Loucy (cell line): Measurements from ENCODE around the gene AGBL3.
A peak's percentile ranks its signal among the peaks of the same experiment; 100 is the strongest.

Experiments used
- H2AFZ ChIP-seq: fragments of 200-600 bp; sonication (generic); 2 replicates; pipeline ENCODE4 v1.6.0; 2016; ENCODE audit warnings: antibody characterized with exemption, mild to moderate bottlenecking, low read length, moderate library complexity
- H3F3A ChIP-seq: fragments of 200-600 bp; 2 replicates; pipeline ENCODE4 v1.6.0; 2016; ENCODE audit warnings: antibody characterized with exemption, low read depth, mild to moderate bottlenecking
- H3K27me3 ChIP-seq: fragments of 200-600 bp; sonication (generic); 2 replicates; pipeline ENCODE4 v1.6.1; 2014; ENCODE audit warnings: low read length, mild to moderate bottlenecking; ENCODE audit not compliant: insufficient read depth, poor library complexity, severe bottlenecking
- H3K36me3 ChIP-seq: fragments of 200-600 bp; sonication (generic); 2 replicates; pipeline ENCODE4 v1.6.1; 2016; ENCODE audit warnings: low read length; ENCODE audit not compliant: insufficient read depth
- H3K4me1 ChIP-seq: fragments of 200-600 bp; sonication (generic); 2 replicates; pipeline ENCODE4 v1.5.1; 2014; ENCODE audit warnings: low read length, mild to moderate bottlenecking; ENCODE audit not compliant: insufficient read depth, poor library complexity, severe bottlenecking
- H3K4me2 ChIP-seq: fragments of 200-600 bp; sonication (generic); 2 replicates; pipeline ENCODE4 v1.6.0; 2014; ENCODE audit warnings: antibody characterized with exemption, low read length, low read depth, mild to moderate bottlenecking; ENCODE audit not compliant: poor library complexity, severe bottlenecking
- H3K4me3 ChIP-seq: fragments of 200-600 bp; sonication (generic); 2 replicates; pipeline ENCODE4 v1.5.1; 2014; ENCODE audit warnings: low read length, mild to moderate bottlenecking, mixed read lengths; ENCODE audit not compliant: poor library complexity, severe bottlenecking
- H3K79me2 ChIP-seq: fragments of 200-600 bp; sonication (generic); 2 replicates; pipeline ENCODE4 v1.6.1; 2014; ENCODE audit warnings: low read length; ENCODE audit not compliant: insufficient read depth
- H3K9ac ChIP-seq: fragments of 200-600 bp; sonication (generic); 2 replicates; pipeline ENCODE4 v1.6.0; 2014; ENCODE audit warnings: mild to moderate bottlenecking, low read depth, low read length, moderate library complexity; ENCODE audit not compliant: poor library complexity, severe bottlenecking
- H3K9me2 ChIP-seq: fragments of 200-600 bp; sonication (generic); replicated peaks from 2 replicates; pipeline ENCODE4 v1.6.1; 2016; ENCODE audit warnings: low read depth, low read length, mixed read lengths
- H3K9me3 ChIP-seq: fragments of 200-600 bp; sonication (generic); 2 replicates; pipeline ENCODE4 v1.6.1; 2014; ENCODE audit warnings: mild to moderate bottlenecking, antibody characterized with exemption, low read length, low read depth; ENCODE audit not compliant: insufficient read depth
- H4K20me1 ChIP-seq: fragments of 200-600 bp; sonication (generic); 2 replicates; pipeline ENCODE4 v1.6.0; 2014; ENCODE audit warnings: antibody characterized with exemption, low read length, mild to moderate bottlenecking; ENCODE audit not compliant: insufficient read depth, poor library complexity, severe bottlenecking
- EZH2phosphoT487 ChIP-seq: fragments of 200-600 bp; IDR thresholded peaks from 2 replicates; pipeline ENCODE4 v1.6.1; 2018; ENCODE audit warnings: antibody characterized with exemption, mild to moderate bottlenecking, moderate library complexity, borderline replicate concordance
- TF ChIP-seq, protein P1 (sequence below): fragments of 200-600 bp; sonication (generic); conservative IDR thresholded peaks from 2 replicates; pipeline ENCODE4 v1.5.1; 2014; ENCODE audit warnings: mild to moderate bottlenecking, antibody characterized with exemption, low read length

The AGBL3 gene

DNA sequence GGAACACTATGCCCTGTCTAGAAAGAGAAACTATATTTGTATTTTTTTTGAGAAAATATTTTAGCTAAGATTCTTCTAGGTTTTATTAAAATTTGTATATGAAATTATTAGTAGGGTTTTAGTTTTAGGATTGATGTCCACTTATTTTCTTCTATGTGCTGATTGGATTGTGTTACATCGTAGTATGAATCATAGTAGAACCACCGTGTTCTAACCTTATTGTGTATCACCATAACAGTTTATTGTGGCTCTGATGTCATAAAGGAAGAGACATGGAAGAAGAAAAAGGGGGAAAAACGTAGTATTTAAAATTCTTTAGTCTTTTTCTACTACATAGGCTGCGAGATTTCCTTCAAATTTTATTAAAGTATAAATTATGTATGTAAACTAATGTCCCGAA, 1.9 kb downstream of the AGBL3 start:
- no peaks in the 10 kb centered on the region for H3F3A ChIP-seq
- peak overlapping the region; percentile 86 for H3K9ac ChIP-seq
- peaks cover 9% of the 10 kb centered on the region for H3K27me3 ChIP-seq
- H3K36me3 ChIP-seq = no peaks in the 10 kb centered on the region
- no peak for TF ChIP-seq EZH2phosphoT487
- TF ChIP-seq, protein P1, sequence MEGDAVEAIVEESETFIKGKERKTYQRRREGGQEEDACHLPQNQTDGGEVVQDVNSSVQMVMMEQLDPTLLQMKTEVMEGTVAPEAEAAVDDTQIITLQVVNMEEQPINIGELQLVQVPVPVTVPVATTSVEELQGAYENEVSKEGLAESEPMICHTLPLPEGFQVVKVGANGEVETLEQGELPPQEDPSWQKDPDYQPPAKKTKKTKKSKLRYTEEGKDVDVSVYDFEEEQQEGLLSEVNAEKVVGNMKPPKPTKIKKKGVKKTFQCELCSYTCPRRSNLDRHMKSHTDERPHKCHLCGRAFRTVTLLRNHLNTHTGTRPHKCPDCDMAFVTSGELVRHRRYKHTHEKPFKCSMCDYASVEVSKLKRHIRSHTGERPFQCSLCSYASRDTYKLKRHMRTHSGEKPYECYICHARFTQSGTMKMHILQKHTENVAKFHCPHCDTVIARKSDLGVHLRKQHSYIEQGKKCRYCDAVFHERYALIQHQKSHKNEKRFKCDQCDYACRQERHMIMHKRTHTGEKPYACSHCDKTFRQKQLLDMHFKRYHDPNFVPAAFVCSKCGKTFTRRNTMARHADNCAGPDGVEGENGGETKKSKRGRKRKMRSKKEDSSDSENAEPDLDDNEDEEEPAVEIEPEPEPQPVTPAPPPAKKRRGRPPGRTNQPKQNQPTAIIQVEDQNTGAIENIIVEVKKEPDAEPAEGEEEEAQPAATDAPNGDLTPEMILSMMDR = no peak
- H3K4me1 ChIP-seq = peaks cover 32% of the 10 kb centered on the region
- H3K9me2 ChIP-seq = no peaks in the 10 kb centered on the region
- peak overlapping the region; percentile 67 for H3K4me2 ChIP-seq
- H3K9me3 ChIP-seq = no peaks in the 10 kb centered on the region
- no peak overlapping the region for H2AFZ ChIP-seq
- peak overlapping the region; percentile 87 for H3K4me3 ChIP-seq
- H3K79me2 ChIP-seq = peaks cover 38% of the 10 kb centered on the region
- no peaks in the 10 kb centered on the region for H4K20me1 ChIP-seq

DNA sequence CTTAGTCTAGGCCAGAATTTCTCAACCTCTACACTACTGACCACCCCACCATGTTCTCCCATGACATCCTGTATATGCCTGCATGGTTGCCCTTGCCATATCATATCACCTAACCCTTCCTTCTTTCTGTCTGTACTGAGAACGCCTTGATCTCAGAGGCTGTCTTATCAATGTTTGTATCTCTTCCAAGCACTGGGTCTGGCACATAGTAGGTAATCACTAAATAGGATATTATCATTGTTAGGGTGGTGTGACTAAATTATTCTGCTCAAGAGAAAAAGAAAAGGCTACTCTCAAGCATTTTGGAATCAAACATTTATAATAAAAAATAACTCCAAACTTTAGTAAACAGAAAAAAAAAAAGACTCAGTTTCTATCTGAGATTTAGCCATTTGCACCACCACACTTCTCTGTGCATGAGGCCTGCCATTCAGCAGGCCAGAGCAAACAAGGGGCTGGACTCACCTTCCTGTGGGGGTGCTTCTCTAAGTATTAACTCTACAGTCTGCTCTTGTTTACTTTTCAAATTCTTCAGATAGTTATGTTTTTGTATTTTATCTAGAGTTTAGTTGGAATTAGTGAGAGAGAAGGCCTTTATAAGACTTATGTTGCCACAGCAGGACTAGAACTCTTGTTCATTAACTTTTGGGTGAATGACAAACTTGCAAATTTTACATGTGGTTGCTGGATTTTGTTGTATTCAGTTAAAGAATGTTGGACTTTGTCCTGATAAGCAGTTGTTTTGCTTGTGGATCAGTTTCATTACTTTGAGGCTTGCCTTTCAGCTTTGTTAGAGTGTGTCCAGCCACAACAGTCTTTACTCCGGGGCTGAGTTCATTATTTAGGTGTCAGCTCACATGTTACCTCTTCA, 5.4 kb downstream of the AGBL3 start:
- Histone ChIP-seq H3K4me2 (peak overlapping the region; percentile 67), H4K20me1 (no peaks in the 10 kb centered on the region), H3K9me3 (no peaks in the 10 kb centered on the region), H2AFZ (no peak overlapping the region), H3F3A (no peaks in the 10 kb centered on the region), H3K4me1 (peaks cover 32% of the 10 kb centered on the region), H3K4me3 (peak overlapping the region; percentile 43), H3K36me3 (no peaks in the 10 kb centered on the region), H3K27me3 (no peaks in the 10 kb centered on the region), H3K9ac (no peak overlapping the region), H3K9me2 (no peaks in the 10 kb centered on the region), H3K79me2 (peaks cover 37% of the 10 kb centered on the region)
- TF ChIP-seq, protein P1 = no peak
- no peak for TF ChIP-seq EZH2phosphoT487

DNA sequence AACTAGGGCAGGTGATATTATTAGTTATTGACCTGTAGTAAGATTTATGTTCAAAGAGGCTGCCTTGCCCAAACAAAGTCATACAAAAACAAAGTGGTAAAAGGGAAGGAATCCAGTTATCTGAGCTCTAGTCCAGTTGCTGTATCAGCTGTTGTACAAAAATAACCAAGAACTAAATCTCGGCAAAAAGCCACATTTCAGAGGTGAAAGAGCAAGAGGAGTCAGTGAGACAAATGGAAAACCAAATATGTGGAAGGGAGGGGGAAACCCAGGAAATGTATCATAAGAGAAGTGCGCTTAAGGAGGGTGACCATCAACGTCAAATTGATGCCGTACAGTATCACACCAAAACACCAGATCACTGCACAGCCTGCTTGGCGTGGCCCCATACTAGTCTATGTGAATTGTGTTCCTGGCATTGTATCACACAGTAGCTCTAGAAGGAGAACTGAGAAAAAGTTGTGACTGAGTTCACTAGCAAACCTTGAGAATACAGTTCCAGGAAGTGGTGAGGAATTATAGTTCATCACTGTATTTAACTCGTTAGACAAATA, 6.4 kb downstream of the AGBL3 start:
- TF ChIP-seq, protein P1 = no peak
- TF ChIP-seq EZH2phosphoT487 = no peak
- Histone ChIP-seq H2AFZ (no peak overlapping the region), H4K20me1 (no peaks in the 10 kb centered on the region), H3K79me2 (peaks cover 27% of the 10 kb centered on the region), H3K4me3 (no peak overlapping the region), H3K4me1 (peaks cover 28% of the 10 kb centered on the region), H3K4me2 (no peak overlapping the region), H3K27me3 (no peaks in the 10 kb centered on the region), H3K9ac (no peak overlapping the region), H3K9me3 (no peaks in the 10 kb centered on the region), H3K9me2 (no peaks in the 10 kb centered on the region), H3F3A (no peaks in the 10 kb centered on the region), H3K36me3 (no peaks in the 10 kb centered on the region)
